Measurements from ENCODE around the gene SEPTIN14. TPM values are rescaled to one million over a fixed set of nuclear protein-coding genes. Genes with fewer than 3 reads are reported as not detected.
"Not testable (repeated sequence)": the region's sequence is repeated elsewhere in the genome, so short reads cannot be mapped to it uniquely, and the experiment has no call there.

Gene SEPTIN14
- total RNA-seq, 1 donor from 2014 or later = not detected

GRCh38 chr7:55873765-55874164 is 11.2 kb upstream of the SEPTIN14 start:
- no peaks in the 10 kb centered on the region for H3K36me3 ChIP-seq
- peaks cover 7% of the 10 kb centered on the region for H3K9me3 Mint-ChIP-seq
- no peaks in the 10 kb centered on the region for H3K27me3 ChIP-seq
- no peak overlapping the region for H3K4me2 ChIP-seq
- DNase-seq (ENCODE audit: low spot score) = no peak
- no peaks in the 10 kb centered on the region for H4K20me1 ChIP-seq (ENCODE audit: low read depth)
- H3K27ac ChIP-seq = no peak overlapping the region
- no peak overlapping the region for H3K9ac ChIP-seq
- no peaks in the 10 kb centered on the region for H3K4me1 Mint-ChIP-seq
- H3F3A ChIP-seq (ENCODE audit: low read depth) = no peaks in the 10 kb centered on the region
- no peaks in the 10 kb centered on the region for H3K9me3 ChIP-seq (ENCODE audit: low read depth)
- H2AFZ ChIP-seq (replicated peaks) = no peak overlapping the region
- H3K27me3 Mint-ChIP-seq (ENCODE audit: insufficient read depth, low read depth) = peaks cover 6% of the 10 kb centered on the region
- no peaks in the 10 kb centered on the region for H3K79me2 ChIP-seq (ENCODE audit: low read depth)
- H3K4me3 ChIP-seq = no peak overlapping the region
- H3K36me3 Mint-ChIP-seq = no peaks in the 10 kb centered on the region
- TF ChIP-seq CTCF (IDR thresholded peaks at IDR 0.05) (no peak), EZH2phosphoT487 (IDR thresholded peaks at IDR 0.05) (no peak), EZH2 (IDR thresholded peaks at IDR 0.05) (no peak)
- H3K27ac Mint-ChIP-seq = no peak overlapping the region
- H3K4me3 Mint-ChIP-seq = no peak overlapping the region
- no peaks in the 10 kb centered on the region for H3K4me1 ChIP-seq

GRCh38 chr7:55871932-55872485 is 9.5 kb upstream of the SEPTIN14 start:
- Histone ChIP-seq H3K4me2 (no peak overlapping the region), H3K4me3 (no peak overlapping the region), H2AFZ (replicated peaks) (no peak overlapping the region), H3F3A (ENCODE audit: low read depth) (no peaks in the 10 kb centered on the region), H3K27ac (no peak overlapping the region), H3K36me3 (no peaks in the 10 kb centered on the region), H3K27me3 (no peaks in the 10 kb centered on the region), H3K9me3 (ENCODE audit: low read depth) (peaks cover 3% of the 10 kb centered on the region), H3K4me1 (no peaks in the 10 kb centered on the region), H3K79me2 (ENCODE audit: low read depth) (no peaks in the 10 kb centered on the region), H3K9ac (no peak overlapping the region), H4K20me1 (ENCODE audit: low read depth) (no peaks in the 10 kb centered on the region)
- no peak overlapping the region for H3K27ac Mint-ChIP-seq
- no peak overlapping the region for H3K4me3 Mint-ChIP-seq
- H3K4me1 Mint-ChIP-seq = no peaks in the 10 kb centered on the region
- TF ChIP-seq EZH2 (IDR thresholded peaks at IDR 0.05) (no peak), CTCF (IDR thresholded peaks at IDR 0.05) (no peak), EZH2phosphoT487 (IDR thresholded peaks at IDR 0.05) (no peak)
- peaks cover 10% of the 10 kb centered on the region for H3K9me3 Mint-ChIP-seq
- no peaks in the 10 kb centered on the region for H3K36me3 Mint-ChIP-seq
- peaks cover 6% of the 10 kb centered on the region for H3K27me3 Mint-ChIP-seq (ENCODE audit: insufficient read depth, low read depth)
- DNase-seq (ENCODE audit: low spot score) = no peak

GRCh38 chr7:55868989-55869388 is 6.4 kb upstream of the SEPTIN14 start:
- H3K4me1 Mint-ChIP-seq; H3K27ac ChIP-seq; H3K27me3 ChIP-seq; H3K79me2 ChIP-seq (ENCODE audit: low read depth); DNase-seq (ENCODE audit: low spot score); H3K4me2 ChIP-seq; H3K4me3 ChIP-seq; H3F3A ChIP-seq (ENCODE audit: low read depth); H4K20me1 ChIP-seq (ENCODE audit: low read depth); H3K9ac ChIP-seq; H3K27me3 Mint-ChIP-seq (ENCODE audit: insufficient read depth, low read depth); H2AFZ ChIP-seq (replicated peaks); H3K4me3 Mint-ChIP-seq; H3K27ac Mint-ChIP-seq; H3K4me1 ChIP-seq; H3K36me3 Mint-ChIP-seq; H3K36me3 ChIP-seq; H3K9me3 ChIP-seq (ENCODE audit: low read depth): not testable (repeated sequence)
- peaks cover 10% of the 10 kb centered on the region for H3K9me3 Mint-ChIP-seq

GRCh38 chr7:55845164-55845563 is 17.4 kb downstream of the SEPTIN14 start:
- H3K27me3 Mint-ChIP-seq (ENCODE audit: insufficient read depth, low read depth); H3K4me3 Mint-ChIP-seq; H3K79me2 ChIP-seq (ENCODE audit: low read depth); H3F3A ChIP-seq (ENCODE audit: low read depth); H3K4me1 ChIP-seq; H3K27me3 ChIP-seq; H3K9ac ChIP-seq; H3K4me2 ChIP-seq; H3K27ac Mint-ChIP-seq; H3K27ac ChIP-seq; H3K9me3 Mint-ChIP-seq; H3K4me1 Mint-ChIP-seq; H3K36me3 ChIP-seq; H2AFZ ChIP-seq (replicated peaks); H3K4me3 ChIP-seq; H3K36me3 Mint-ChIP-seq; DNase-seq (ENCODE audit: low spot score); H3K9me3 ChIP-seq (ENCODE audit: low read depth); H4K20me1 ChIP-seq (ENCODE audit: low read depth): not testable (repeated sequence)
